Nephron (organoid): ENCODE measurements around the gene HECTD2.

Experiments
- H3K27ac Mint-ChIP-seq, 3 experiments: 2 replicates each; pipeline ENCODE4 v1.8.0; 2020; ENCODE audit warnings: mixed read lengths in 3 of 3, mild to moderate bottlenecking in 2 of 3, moderate library complexity in 1 of 3
- H3K27me3 Mint-ChIP-seq: 2 replicates; pipeline ENCODE4 v1.8.0; 2021; ENCODE audit warnings: low read depth, mild to moderate bottlenecking, moderate library complexity, mixed read lengths
- H3K36me3 Mint-ChIP-seq: 2 replicates; pipeline ENCODE4 v1.8.0; 2020; ENCODE audit warnings: low read depth, mixed read lengths
- H3K4me1 Mint-ChIP-seq: 2 replicates; pipeline ENCODE4 v1.8.0; 2020; ENCODE audit warnings: mixed read lengths
- H3K4me3 Mint-ChIP-seq, 3 experiments: 2 replicates each; pipeline ENCODE4 v1.8.0; 2020; ENCODE audit warnings: mild to moderate bottlenecking in 3 of 3, mixed read lengths in 3 of 3, moderate library complexity in 2 of 3
- H3K9me3 Mint-ChIP-seq: 2 replicates; pipeline ENCODE4 v1.8.0; 2020; ENCODE audit warnings: mixed read lengths
- TF ChIP-seq, protein P1 (sequence below), 3 experiments: fragments of 200-600 bp; sonication (generic); IDR thresholded peaks; one replicate each; pipeline ENCODE4 v1.5.0; 2021; ENCODE audit warnings: antibody characterized with exemption in 3 of 3; ENCODE audit not compliant: unreplicated experiment in 3 of 3

Gene HECTD2

GRCh38 chr10:91472911-91473310 lies 62.8 kb downstream of the HECTD2 start:
- Mint-ChIP-seq H3K27me3 (peaks cover 3% of the 10 kb centered on the region), H3K4me1 (no peaks in the 10 kb centered on the region)

DNA sequence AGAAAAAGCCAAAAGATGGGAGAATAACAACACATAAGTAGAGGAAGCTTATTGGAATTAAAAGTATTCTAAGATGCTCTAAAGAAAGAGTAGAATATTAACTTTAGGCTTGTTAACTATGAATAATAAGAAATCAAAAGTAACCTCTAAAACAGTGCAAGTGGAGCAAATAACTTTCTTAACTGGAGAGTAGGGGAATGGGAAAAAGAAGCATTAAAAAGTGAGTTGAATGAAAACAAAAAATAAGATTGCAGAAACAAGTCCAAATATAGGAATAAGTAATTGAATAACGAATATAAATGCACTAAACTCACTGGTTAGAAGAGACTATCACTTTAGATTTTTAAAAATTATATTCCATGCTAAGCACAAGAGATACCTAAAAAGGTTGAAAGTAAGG lies 63.9 kb downstream of the HECTD2 start:
- TF ChIP-seq, protein P1, sequence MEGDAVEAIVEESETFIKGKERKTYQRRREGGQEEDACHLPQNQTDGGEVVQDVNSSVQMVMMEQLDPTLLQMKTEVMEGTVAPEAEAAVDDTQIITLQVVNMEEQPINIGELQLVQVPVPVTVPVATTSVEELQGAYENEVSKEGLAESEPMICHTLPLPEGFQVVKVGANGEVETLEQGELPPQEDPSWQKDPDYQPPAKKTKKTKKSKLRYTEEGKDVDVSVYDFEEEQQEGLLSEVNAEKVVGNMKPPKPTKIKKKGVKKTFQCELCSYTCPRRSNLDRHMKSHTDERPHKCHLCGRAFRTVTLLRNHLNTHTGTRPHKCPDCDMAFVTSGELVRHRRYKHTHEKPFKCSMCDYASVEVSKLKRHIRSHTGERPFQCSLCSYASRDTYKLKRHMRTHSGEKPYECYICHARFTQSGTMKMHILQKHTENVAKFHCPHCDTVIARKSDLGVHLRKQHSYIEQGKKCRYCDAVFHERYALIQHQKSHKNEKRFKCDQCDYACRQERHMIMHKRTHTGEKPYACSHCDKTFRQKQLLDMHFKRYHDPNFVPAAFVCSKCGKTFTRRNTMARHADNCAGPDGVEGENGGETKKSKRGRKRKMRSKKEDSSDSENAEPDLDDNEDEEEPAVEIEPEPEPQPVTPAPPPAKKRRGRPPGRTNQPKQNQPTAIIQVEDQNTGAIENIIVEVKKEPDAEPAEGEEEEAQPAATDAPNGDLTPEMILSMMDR (IDR thresholded peaks at IDR 0.05; ENCODE audit: unreplicated experiment in 3 of 3) = no peak
- H3K4me1 Mint-ChIP-seq = no peaks in the 10 kb centered on the region
- H3K9me3 Mint-ChIP-seq = peaks cover 30% of the 10 kb centered on the region
- no peaks in the 10 kb centered on the region for H3K27me3 Mint-ChIP-seq
- H3K36me3 Mint-ChIP-seq = peaks cover 32% of the 10 kb centered on the region
- no peak overlapping the region for H3K4me3 Mint-ChIP-seq
- no peak overlapping the region for H3K27ac Mint-ChIP-seq

More at GRCh38 chr10:91472911-91473310, 62.8 kb downstream of the HECTD2 start:
- no peak overlapping the region for H3K4me3 Mint-ChIP-seq
- TF ChIP-seq, protein P1 (IDR thresholded peaks at IDR 0.05; ENCODE audit: unreplicated experiment in 3 of 3) = no peak
- no peak overlapping the region for H3K27ac Mint-ChIP-seq
- peaks cover 41% of the 10 kb centered on the region for H3K36me3 Mint-ChIP-seq
- H3K9me3 Mint-ChIP-seq = peaks cover 39% of the 10 kb centered on the region

- no peak overlapping the region for H3K4me3 Mint-ChIP-seq
- peaks cover under 1% of the 10 kb centered on the region for H3K9me3 Mint-ChIP-seq
- TF ChIP-seq, protein P1 (IDR thresholded peaks at IDR 0.05; ENCODE audit: unreplicated experiment in 3 of 3) = no peak
- H3K36me3 Mint-ChIP-seq = peaks cover 15% of the 10 kb centered on the region
- no peaks in the 10 kb centered on the region for H3K4me1 Mint-ChIP-seq
- H3K27me3 Mint-ChIP-seq = no peaks in the 10 kb centered on the region
- peak overlapping the region in 1 of 3 experiments; percentile 21 for H3K27ac Mint-ChIP-seq
Measured at GRCh38 chr10:91477236-91477635, 67.1 kb downstream of the HECTD2 start.

DNA sequence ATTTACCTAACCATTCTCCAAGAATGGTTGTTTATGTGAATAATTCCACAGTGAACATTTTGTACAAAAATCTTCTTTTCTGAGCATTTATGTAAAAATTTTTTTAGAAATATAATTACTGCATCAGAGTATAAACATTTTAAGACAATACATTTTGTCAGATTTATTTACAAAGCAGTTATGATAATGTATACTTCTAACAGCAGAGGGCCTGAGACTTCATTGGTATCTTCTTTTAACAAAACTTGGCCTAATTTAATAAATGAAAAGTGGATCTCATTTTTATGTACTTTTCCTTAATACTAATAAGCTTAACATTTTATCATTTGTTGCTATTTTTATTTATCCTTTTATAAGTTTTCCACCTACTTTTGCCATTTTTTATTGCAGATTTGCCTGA lies 69.4 kb downstream of the HECTD2 start:
- H3K36me3 Mint-ChIP-seq = peaks cover 21% of the 10 kb centered on the region
- H3K27me3 Mint-ChIP-seq = no peaks in the 10 kb centered on the region
- no peaks in the 10 kb centered on the region for H3K4me1 Mint-ChIP-seq
- H3K27ac Mint-ChIP-seq = no peak overlapping the region
- no peak overlapping the region for H3K4me3 Mint-ChIP-seq
- TF ChIP-seq, protein P1 (IDR thresholded peaks at IDR 0.05; ENCODE audit: unreplicated experiment in 3 of 3) = no peak
- no peaks in the 10 kb centered on the region for H3K9me3 Mint-ChIP-seq

GRCh38 chr10:91487911-91488582 lies 77.9 kb downstream of the HECTD2 start:
- H3K27ac Mint-ChIP-seq = no peak overlapping the region
- no peak overlapping the region for H3K4me3 Mint-ChIP-seq
- no peaks in the 10 kb centered on the region for H3K27me3 Mint-ChIP-seq
- peaks cover 16% of the 10 kb centered on the region for H3K36me3 Mint-ChIP-seq
- H3K9me3 Mint-ChIP-seq = no peaks in the 10 kb centered on the region
- TF ChIP-seq, protein P1 (IDR thresholded peaks at IDR 0.05; ENCODE audit: unreplicated experiment in 3 of 3) = no peak
- H3K4me1 Mint-ChIP-seq = no peaks in the 10 kb centered on the region

- H3K4me3 Mint-ChIP-seq = no peak overlapping the region
- no peaks in the 10 kb centered on the region for H3K9me3 Mint-ChIP-seq
- H3K27me3 Mint-ChIP-seq = no peaks in the 10 kb centered on the region
- peaks cover 7% of the 10 kb centered on the region for H3K4me1 Mint-ChIP-seq
- TF ChIP-seq, protein P1 (IDR thresholded peaks at IDR 0.05; ENCODE audit: unreplicated experiment in 3 of 3) = peak; percentile 30 to 56 (median 40)
- no peak overlapping the region for H3K27ac Mint-ChIP-seq
- peaks cover 7% of the 10 kb centered on the region for H3K36me3 Mint-ChIP-seq
Measured at GRCh38 chr10:91493313-91493712, 83.2 kb downstream of the HECTD2 start.
